Erythroblast (primary cell): ENCODE results near the gene ZNF618.
A peak's percentile ranks its signal among the peaks of the same experiment; 100 is the strongest.

Experiments
- DNase-seq, 2 experiments: peaks; one replicate each; lab custom pipeline; 2025; lab: John Stamatoyannopoulos, UW
- GATA1 ChIP-seq: IDR thresholded peaks from 2 replicates; pipeline ENCODE4 v1.6.1; 2011; ENCODE audit warnings: low read depth, mild to moderate bottlenecking, control low read depth, low read length, moderate library complexity
- POLR2A ChIP-seq: IDR thresholded peaks from 2 replicates; pipeline ENCODE4 v1.6.1; 2011; ENCODE audit warnings: mild to moderate bottlenecking, low read length

Gene ZNF618

DNA sequence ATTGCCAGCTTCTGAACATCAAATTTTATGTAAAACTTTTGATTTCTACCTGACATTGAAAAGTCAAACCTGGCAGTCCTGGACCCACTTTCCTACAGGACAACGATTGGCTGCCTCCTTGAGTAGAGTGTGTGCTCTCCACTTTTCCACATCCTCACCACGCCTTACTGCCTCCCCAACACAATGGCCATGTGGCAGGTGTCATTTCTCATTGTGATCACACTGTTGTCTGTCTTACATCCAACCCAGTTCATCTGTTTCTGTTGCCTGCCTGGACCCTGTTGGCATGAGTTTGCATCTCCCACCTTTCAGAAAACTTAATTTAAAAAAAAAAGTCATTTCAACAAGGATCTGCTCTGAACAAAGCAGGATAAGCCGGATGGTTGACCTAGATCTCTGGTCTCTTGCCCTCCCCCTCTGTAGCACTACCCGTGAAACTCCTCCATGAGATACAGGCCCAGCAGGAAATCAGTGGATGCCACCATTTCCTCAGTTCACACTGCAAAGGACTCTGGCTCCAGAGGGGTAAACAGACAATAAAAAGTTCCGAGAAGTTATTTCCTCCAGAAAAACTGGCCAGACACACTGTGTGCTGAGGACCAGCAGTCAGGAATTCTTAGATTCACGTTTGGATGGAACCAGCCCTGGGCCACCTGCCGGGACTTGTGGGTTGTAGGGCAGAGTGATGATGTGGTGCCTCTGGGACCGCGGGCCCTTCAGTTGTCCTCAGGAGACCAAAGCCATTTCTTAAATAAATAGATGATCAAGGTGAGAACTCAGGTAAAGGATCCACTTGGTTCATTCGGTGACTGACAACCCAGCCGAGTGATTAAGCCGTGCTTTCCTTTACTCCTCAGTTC lies 153.4 kb downstream of the ZNF618 start:
- no peak for DNase-seq
- TF ChIP-seq POLR2A (no peak), GATA1 (no peak)

DNA sequence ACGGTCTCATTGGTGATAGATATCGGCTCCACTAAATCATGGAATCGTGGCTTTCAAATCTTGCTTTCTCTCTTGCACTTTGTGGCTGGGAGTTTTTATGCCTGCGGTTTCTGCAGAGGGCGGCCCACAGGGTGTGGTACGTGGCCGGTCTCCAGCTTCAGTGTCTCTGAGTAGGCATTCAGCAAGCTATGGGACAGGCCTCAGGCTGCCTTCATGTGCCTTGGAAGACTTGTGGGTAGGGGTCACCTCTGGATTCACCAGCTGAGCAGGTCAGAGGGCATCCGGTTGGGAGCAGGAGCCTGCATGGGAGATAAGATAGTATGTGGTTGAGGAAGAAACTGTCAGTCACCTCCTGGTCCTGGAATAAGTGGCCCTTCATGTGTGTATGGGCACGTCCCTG lies 154.3 kb downstream of the ZNF618 start:
- no peak for TF ChIP-seq POLR2A
- no peak for TF ChIP-seq GATA1
- no peak for DNase-seq

DNA sequence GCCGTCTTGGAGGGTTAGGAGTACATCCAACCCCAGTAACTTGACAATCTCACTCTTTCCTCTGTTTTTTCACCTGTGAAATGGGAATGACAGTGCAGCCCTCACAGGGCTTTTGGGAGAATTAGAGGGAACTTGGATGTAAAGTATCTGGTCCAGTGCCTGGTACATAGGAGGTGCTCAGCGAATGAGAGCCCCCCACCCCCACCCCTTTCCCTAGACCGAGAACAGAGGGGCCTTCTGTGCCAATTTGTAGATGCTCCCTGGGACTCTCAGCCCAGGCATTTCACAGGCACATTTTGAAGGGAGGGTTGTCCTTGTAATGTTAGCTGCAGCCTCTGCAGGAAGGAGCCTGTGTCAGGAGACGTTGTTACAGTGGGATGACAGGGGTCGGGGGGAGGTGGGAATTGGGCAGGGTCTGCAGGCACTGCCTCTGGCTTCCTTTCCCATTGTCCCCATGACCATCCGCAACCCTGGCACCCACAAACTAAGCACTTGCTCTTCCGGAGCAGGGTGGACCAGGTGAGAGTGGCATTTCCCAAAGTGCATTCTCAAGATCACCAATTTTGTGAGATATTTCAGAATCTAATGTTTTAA lies 155.0 kb downstream of the ZNF618 start:
- DNase-seq, result no peak
- TF ChIP-seq GATA1, result no peak
- no peak for TF ChIP-seq POLR2A

DNA sequence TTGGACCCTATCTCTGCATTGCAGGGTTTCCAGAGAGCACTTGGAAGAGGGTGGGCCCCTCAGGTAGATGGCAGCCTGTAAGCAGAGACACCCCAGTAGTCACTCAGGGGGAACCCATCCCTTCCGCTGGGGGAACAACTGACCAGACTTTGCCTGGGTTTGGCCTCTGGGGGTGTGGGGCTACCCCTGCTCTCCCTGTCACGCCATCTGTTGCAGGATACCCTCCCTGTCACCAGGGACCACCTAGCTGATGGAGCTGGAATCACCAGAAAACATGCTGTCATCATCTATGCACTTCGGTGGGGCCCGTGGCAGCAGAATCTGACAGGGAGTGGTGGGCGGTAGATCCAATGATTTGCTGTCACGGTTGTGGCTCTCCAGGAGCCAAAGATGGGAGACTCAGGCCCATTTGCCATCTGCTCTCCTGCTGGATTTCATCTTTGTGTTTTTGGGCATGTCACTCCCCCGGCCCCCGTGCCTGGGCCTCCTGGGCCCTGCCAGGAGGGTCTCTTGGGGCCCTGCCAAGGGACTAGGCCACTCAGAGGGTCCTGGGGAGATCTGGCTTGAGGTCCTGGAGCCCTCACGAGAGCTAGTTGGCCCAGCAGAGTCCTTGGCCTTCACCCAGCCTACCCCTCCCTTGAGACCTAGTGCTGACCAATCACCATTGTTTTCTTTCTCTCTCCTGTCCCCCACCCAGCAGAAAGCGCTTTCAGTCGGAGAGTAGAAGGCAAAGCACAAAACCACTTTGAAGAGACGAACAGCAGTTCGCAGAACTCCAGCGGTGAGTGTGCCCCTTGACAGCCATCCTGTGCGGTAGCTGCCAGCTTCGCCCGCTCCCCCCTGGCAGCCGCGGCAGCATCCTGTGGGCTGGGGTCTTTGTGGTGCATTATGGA lies 156.1 kb downstream of the ZNF618 start:
- TF ChIP-seq POLR2A (no peak), GATA1 (no peak)
- DNase-seq, result no peak

DNA sequence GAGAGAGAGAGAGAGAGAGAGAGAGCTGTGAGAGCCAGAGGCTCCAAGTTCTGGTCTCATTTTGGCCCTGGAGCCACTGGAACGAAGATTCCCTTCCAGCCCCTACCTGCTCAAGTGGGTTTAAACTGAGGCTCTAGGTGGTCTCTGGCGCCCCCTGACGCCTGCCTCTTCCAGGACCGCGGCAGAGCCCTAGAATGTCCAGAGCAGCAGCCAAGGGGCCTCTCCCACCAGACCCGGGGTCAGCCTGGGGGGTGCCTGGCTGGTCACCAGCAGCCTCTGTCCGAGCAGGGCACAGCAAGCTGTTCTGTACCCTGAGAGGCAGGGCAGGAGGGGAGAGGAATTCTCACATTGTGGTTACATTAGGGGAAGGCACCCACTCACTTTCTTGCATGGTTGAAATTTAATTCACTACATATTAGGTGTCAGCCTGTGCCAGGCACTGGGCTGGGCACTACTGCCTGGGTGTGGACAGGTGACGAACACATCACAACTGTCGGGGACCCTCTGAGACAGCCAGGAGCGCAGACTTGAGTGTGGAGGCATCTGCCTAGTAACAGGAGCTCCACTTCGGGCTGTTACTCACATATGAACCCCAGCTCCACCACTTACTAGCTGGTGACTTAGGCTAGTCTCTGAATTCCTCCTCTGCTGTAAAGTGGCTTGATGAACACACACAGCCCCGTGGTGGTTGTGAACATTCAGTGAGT lies 157.4 kb downstream of the ZNF618 start:
- DNase-seq, result peak; percentile 7 to 31
- TF ChIP-seq GATA1 (no peak), POLR2A (no peak)

DNA sequence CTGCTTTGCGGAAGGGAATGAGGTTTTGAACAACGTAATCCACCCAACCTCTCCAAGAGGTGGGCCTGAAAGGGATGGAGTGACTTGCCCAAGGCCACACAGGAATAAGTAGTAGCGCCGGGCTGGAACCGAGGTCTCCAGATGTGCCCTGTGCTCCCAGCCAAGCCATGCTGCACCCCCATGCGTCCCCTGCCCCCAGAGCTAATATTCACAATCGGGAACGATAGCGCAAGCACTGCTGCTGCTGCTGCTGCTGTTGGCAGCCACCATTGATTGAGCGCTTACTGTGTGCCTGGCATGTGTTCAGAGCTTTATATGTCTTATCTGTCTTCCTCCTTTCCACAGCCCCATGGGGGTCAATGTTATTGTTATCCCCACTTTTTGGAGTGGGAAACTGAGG lies 158.1 kb downstream of the ZNF618 start:
- TF ChIP-seq GATA1 (no peak), POLR2A (no peak)
- no peak for DNase-seq

- TF ChIP-seq GATA1, result no peak
- no peak for TF ChIP-seq POLR2A
- no peak for DNase-seq
Measured at GRCh38 chr9:114034661-114035062, 158.6 kb downstream of the ZNF618 start.

DNA sequence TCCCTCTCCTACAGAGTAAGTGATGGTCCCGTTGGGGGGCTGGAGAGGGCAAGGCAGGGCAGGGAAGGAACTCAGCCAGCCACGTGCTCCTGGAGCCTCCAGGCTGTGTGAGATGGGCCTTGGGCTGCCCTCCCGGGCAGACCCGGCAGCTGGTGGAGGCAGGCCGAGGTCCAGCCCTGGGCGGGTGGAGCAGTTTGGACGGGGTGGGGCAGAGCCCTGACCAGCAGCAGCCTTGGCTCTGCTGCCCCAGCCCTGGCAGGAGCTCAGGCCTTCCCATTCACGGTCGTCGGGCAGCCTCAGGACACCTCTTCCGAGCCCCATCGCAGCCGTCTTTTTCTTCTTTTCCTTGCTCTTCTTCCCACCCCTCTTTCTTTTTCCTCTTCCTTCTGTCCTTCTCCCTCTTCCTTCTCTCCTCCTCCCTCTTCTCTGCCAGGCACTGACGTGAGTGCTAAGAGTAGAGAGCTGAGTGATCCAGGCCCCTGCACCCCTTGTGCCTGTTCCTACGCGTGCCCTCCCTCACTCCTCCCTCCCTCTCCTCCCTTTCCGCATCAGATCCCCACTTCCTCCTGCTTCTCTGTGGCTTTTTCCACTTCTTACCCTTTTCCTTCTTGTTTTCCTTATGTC lies 159.2 kb downstream of the ZNF618 start:
- no peak for DNase-seq
- no peak for TF ChIP-seq POLR2A
- TF ChIP-seq GATA1, result no peak

- DNase-seq, result no peak
- TF ChIP-seq POLR2A, result no peak
- TF ChIP-seq GATA1, result no peak
Measured at GRCh38 chr9:114035845-114036801, 160.0 kb downstream of the ZNF618 start.

- no peak for TF ChIP-seq POLR2A
- no peak for TF ChIP-seq GATA1
- DNase-seq, result no peak
Measured at GRCh38 chr9:114037249-114037648, 161.1 kb downstream of the ZNF618 start.

- TF ChIP-seq GATA1 (no peak), POLR2A (no peak)
Measured at GRCh38 chr9:114037961-114038723, 162.0 kb downstream of the ZNF618 start.

More at GRCh38 chr9:114037961-114038723, 162.0 kb downstream of the ZNF618 start:
- no peak for DNase-seq
